ENCODE measurements around the gene IL1F10.

IL1F10 gene

GRCh38 chr2:113058998-113059960 lies 8.5 kb upstream of the IL1F10 start, which contains the start of gene IL36RN:
IL36RN (plus strand) TSS chr2:113059198; CDS start chr2:113059439, 241 bp downstream.
- DNase-seq (ENCODE audit: low read depth in 2 of 2): no peak

GRCh38 chr2:113060396-113060795 lies 7.4 kb upstream of the IL1F10 start:
- DNase-seq (ENCODE audit: low read depth in 2 of 2): no peak

GRCh38 chr2:113060796-113061195 lies 7.0 kb upstream of the IL1F10 start:
- no peak for DNase-seq (ENCODE audit: low read depth in 2 of 2)

DNA sequence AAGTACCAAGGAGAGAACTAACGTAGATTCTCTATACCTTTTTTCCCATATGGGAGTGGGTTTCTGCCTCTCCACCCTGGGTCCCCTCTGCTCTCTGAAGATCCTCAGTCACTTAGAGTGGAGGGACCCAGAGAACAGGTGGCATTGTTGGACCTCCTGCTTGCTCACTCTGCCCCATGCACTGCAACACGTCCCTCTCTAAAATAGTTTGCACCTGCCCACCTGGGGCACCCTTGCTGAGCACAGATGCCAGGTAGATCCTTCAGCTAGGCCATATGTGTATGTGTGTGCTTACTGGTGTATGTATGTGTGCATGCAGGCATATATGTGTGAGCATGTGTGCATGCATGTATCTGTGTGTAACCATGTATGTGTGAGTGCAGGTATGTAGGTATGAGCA lies 6.5 kb upstream of the IL1F10 start:
- no peak for DNase-seq (ENCODE audit: low read depth in 2 of 2)

GRCh38 chr2:113061896-113062770 lies 5.6 kb upstream of the IL1F10 start:
- no peak for DNase-seq (ENCODE audit: low read depth in 2 of 2)

DNA sequence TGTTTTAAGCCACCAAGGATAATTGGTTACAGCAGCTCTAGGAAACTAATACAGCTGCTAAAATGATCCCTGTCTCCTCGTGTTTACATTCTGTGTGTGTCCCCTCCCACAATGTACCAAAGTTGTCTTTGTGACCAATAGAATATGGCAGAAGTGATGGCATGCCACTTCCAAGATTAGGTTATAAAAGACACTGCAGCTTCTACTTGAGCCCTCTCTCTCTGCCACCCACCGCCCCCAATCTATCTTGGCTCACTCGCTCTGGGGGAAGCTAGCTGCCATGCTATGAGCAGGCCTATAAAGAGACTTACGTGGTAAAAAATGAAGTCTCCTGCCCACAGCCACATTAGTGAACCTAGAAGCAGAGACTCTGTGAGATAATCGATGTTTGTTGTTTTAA lies 3.5 kb upstream of the IL1F10 start:
- no peak for DNase-seq (ENCODE audit: low read depth in 2 of 2)

GRCh38 chr2:113064898-113065297 lies 2.9 kb upstream of the IL1F10 start:
- no peak for DNase-seq (ENCODE audit: low read depth in 2 of 2)

DNA sequence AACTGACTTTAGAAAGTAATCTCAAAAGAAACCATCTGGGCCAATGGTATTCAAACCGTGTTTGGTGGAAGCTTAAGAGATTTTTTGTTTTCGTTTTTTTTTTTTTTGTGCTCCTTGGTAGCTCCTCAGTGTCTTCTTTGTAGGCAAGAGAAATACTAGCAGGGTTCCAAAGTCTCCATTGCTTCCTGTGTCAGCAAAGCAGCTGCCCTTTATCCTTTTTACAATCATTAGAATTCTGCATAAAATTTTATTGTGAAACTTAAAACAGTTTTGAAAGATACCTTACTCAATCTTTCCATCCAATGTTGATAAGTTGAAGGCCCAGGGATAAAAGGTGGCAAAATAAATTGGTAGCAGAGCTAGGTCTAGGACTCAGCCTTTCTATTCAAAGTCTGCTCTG lies 479 bp downstream of the IL1F10 start:
- no peak for DNase-seq (ENCODE audit: low read depth in 2 of 2)

- DNase-seq (ENCODE audit: low read depth in 2 of 2): no peak
These were observed 1.1 kb downstream of the IL1F10 start for GRCh38 chr2:113068706-113069485.

- no peak for DNase-seq (ENCODE audit: low read depth in 2 of 2)
These were observed 2.2 kb downstream of the IL1F10 start for GRCh38 chr2:113069676-113070605.

- no peak for DNase-seq (ENCODE audit: low read depth in 2 of 2)
These were observed 2.8 kb downstream of the IL1F10 start for GRCh38 chr2:113070606-113070975.

- no peak for DNase-seq (ENCODE audit: low read depth in 2 of 2)
These were observed 4.8 kb downstream of the IL1F10 start for GRCh38 chr2:113072584-113072983.

DNA sequence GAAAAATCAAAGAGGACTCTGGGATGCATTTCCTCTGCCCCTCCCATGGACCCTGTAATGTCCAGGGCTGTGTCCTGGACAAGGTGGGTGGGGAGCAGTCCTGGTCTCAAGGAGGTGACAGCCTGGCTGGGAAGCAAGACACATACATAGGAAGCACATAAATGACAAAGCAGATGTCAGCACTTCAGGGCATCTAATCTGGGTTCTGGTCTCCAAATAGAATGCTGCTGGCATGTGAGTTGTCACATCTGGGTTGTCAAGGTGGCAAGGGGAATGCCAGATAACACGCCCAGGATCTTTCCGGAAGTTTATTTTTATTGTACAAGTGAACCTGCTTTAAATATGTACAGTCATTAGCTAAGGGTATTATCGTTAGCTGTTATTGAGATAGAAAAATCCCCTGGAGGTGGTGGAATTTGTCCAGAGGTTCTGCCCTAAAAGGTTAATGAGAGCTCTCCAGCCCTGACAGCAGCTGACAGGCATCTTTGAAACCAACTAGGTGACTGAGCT lies 5.6 kb downstream of the IL1F10 start:
- DNase-seq (ENCODE audit: low read depth in 2 of 2): no peak

- DNase-seq (ENCODE audit: low read depth in 2 of 2): no peak
These were observed 7.3 kb downstream of the IL1F10 start for GRCh38 chr2:113075030-113075429.

GRCh38 chr2:113075600-113075999 lies 7.8 kb downstream of the IL1F10 start:
- no peak for DNase-seq (ENCODE audit: low read depth in 2 of 2)

DNA sequence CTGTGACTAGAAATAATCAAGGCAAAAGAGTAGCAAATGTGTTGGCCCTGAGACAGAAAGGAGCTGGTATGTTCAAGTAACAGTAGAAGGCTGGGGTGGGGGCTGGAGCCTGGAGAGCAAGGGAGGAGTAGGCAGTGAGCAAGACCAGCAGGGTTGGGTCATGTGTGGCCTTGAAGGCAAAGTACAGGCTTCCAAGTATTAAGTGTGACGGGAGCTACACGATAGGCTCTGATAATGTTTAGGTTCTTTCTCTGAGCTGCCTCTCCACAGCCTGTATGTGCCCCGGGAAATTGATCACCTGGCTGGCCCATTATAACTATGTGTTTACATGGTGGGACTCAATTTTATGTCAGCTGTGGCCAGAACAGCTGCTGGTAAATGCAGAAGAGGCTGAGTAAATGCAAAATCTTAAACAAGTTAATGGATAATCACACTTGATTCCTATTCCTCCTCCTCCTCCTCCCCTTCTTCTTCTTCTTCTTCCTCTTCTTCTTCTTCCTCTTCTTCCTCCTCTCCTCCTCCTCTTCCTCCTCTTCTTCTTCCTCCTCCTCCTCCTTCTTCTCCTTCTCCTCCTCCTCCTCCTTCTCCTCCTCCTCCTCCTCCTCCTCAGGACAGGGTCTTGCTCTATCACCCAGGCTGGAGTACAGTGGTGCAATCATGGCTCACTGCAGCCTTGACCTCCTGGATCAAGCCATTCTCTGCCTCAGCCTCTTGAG lies 9.3 kb downstream of the IL1F10 start:
- no peak for DNase-seq (ENCODE audit: low read depth in 2 of 2)

GRCh38 chr2:113077921-113078320 lies 10.2 kb downstream of the IL1F10 start:
- DNase-seq (ENCODE audit: low read depth in 2 of 2): no peak

- no peak for DNase-seq (ENCODE audit: low read depth in 2 of 2)
These were observed 10.6 kb downstream of the IL1F10 start for GRCh38 chr2:113078350-113078839.

- DNase-seq (ENCODE audit: low read depth in 2 of 2): no peak
These were observed 11.4 kb downstream of the IL1F10 start for GRCh38 chr2:113079131-113079530.

GRCh38 chr2:113080134-113080533 lies 12.4 kb downstream of the IL1F10 start:
- peak in 1 of 2 donors; percentile 51 for DNase-seq (ENCODE audit: low read depth in 2 of 2)

Data from stimulated activated CD4-positive, alpha-beta T cell treated with anti-CD3 and anti-CD28 coated beads, Interleukin-15, amount 100 ng/mL, for 48 hours (primary cell).